GM19351 (cell line): Measurements from ENCODE around the gene FNIP2.
"Not testable (repeated sequence)": the region's sequence is repeated elsewhere in the genome, so short reads cannot be mapped to it uniquely, and the experiment has no call there.

Source experiments
- ATAC-seq: cut with Tn5 transposase; IDR thresholded peaks from one replicate; pipeline ENCODE4 v1.9.1; 2021; ENCODE audit warnings: mild to moderate bottlenecking, moderate library complexity; ENCODE audit not compliant: unreplicated experiment

The FNIP2 gene

GRCh38 chr4:158813113-158813512, 44.3 kb downstream of the FNIP2 start:
- no peak for ATAC-seq

GRCh38 chr4:158814207-158814606, 45.4 kb downstream of the FNIP2 start:
- no peak for ATAC-seq

- no peak for ATAC-seq
Observed at GRCh38 chr4:158814636-158815330, 46.0 kb downstream of the FNIP2 start.

- ATAC-seq: no peak
Observed at GRCh38 chr4:158816955-158817354, 48.1 kb downstream of the FNIP2 start.

- ATAC-seq: peak; percentile 60
Observed at GRCh38 chr4:158817562-158818296, 48.9 kb downstream of the FNIP2 start.

- ATAC-seq: no peak
Observed at GRCh38 chr4:158818560-158819140, 49.8 kb downstream of the FNIP2 start.

GRCh38 chr4:158819942-158820786, 51.3 kb downstream of the FNIP2 start:
- no peak for ATAC-seq

GRCh38 chr4:158821228-158821971, 52.6 kb downstream of the FNIP2 start:
- no peak for ATAC-seq

GRCh38 chr4:158822348-158822747, 53.5 kb downstream of the FNIP2 start:
- no peak for ATAC-seq

GRCh38 chr4:158823461-158823873, 54.6 kb downstream of the FNIP2 start:
- ATAC-seq: no peak

GRCh38 chr4:158824425-158825274, 55.8 kb downstream of the FNIP2 start:
- ATAC-seq: no peak

- ATAC-seq: no peak
Observed at GRCh38 chr4:158825433-158826036, 56.7 kb downstream of the FNIP2 start.

- peak; percentile 56 for ATAC-seq
Observed at GRCh38 chr4:158826057-158826456, 57.2 kb downstream of the FNIP2 start.

- no peak for ATAC-seq
Observed at GRCh38 chr4:158826882-158827281, 58.1 kb downstream of the FNIP2 start.

- no peak for ATAC-seq
Observed at GRCh38 chr4:158827543-158827981, 58.7 kb downstream of the FNIP2 start.

- not testable (repeated sequence) for ATAC-seq
Observed at GRCh38 chr4:158828151-158828550, 59.3 kb downstream of the FNIP2 start.

- no peak for ATAC-seq
Observed at GRCh38 chr4:158829254-158829653, 60.4 kb downstream of the FNIP2 start.

GRCh38 chr4:158833602-158834001, 64.8 kb downstream of the FNIP2 start:
- no peak for ATAC-seq
